K562 (cell line): ENCODE results near the gene CEP131. TPM values are rescaled to one million over a fixed set of nuclear protein-coding genes. Genes with fewer than 3 reads are reported as not detected.

Experiments
- ATAC-seq: fragments of 200-7000 bp; cut with Tn5 transposase; 3 replicates; pipeline ENCODE4 v1.9.1; 2020; ENCODE audit warnings: moderate library complexity
- BruUV-seq: library from RNA; stranded (reverse); fragments of 400-500 nt; replicated peaks from 2 replicates; lab custom pipeline; 2021; lab: Mats Ljungman, UMichigan
- CTCF ChIA-PET: fragments of 300-600 bp; formaldehyde crosslinking; extraction: SDS; loops from one replicate; lab custom pipeline; 2021; ENCODE audit warnings: low intra/inter-chr PET ratio; lab: Yijun Ruan, JAX
- POLR2A ChIA-PET: fragments of 300-600, 350-650 bp; sonication (Branson Sonifier 250); formaldehyde crosslinking; extraction: SDS; loops from one replicate; lab custom pipeline; 2021; ENCODE audit warnings: antibody characterized with exemption, inconsistent platforms; lab: Yijun Ruan, JAX
- DNase-seq, 4 experiments: peaks; one replicate each; pipeline versions ENCODE4 v3.0.0 to v3.0.0-alpha.2; 2011 to 2018; ENCODE audit warnings: low spot score in 3 of 4, mixed read lengths in 3 of 4; ENCODE audit errors: extremely low read depth in 1 of 4
- FAIRE-seq: peaks from 2 replicates; lab custom pipeline; 2011; peaks lifted over from hg19 to GRCh38; lab: Jason Lieb, UNC
- H2AFZ ChIP-seq: 2 replicates; pipeline ENCODE4 v1.6.0; 2011; ENCODE audit warnings: low read depth, low read length, control low read depth, inconsistent platforms
- H3K27ac ChIP-seq: fragments of 200-600 bp; 3 replicates; pipeline ENCODE4 v1.8.0; 2011; ENCODE audit warnings: low read depth, mild to moderate bottlenecking, control low read depth, inconsistent platforms, low read length, moderate library complexity, mixed read lengths; ENCODE audit errors: extremely low read depth
- H3K27me3 ChIP-seq, 2 experiments: fragments of 300-600 bp in 1 of 2; 2 replicates in 1 of 2; 3 replicates in 1 of 2; pipeline versions ENCODE4 v1.6.0 to v1.8.0; 2011; ENCODE audit warnings: inconsistent platforms in 2 of 2, low read length in 2 of 2, mild to moderate bottlenecking in 1 of 2, mixed read lengths in 1 of 2, moderate library complexity in 1 of 2; ENCODE audit not compliant: control insufficient read depth in 2 of 2, insufficient read depth in 2 of 2
- H3K36me3 ChIP-seq: fragments of 300-600 bp; 3 replicates; pipeline ENCODE4 v1.8.0; 2011; ENCODE audit warnings: mild to moderate bottlenecking, low read length, inconsistent platforms; ENCODE audit not compliant: control insufficient read depth, insufficient read depth
- H3K4me1 ChIP-seq, 2 experiments: fragments of 200-600 bp in 1 of 2; replicated peaks in 1 of 2; 2 replicates in 1 of 2; 3 replicates in 1 of 2; pipeline versions ENCODE4 v1.5.1 to v1.8.0; 2011; ENCODE audit warnings: inconsistent platforms in 2 of 2, low read length in 2 of 2, mild to moderate bottlenecking in 1 of 2, mixed read lengths in 1 of 2, moderate library complexity in 1 of 2; ENCODE audit not compliant: control insufficient read depth in 2 of 2, insufficient read depth in 2 of 2
- H3K4me2 ChIP-seq: 2 replicates; pipeline ENCODE4 v1.6.1; 2011; ENCODE audit warnings: low read length, control low read depth, inconsistent platforms, mixed read lengths; ENCODE audit not compliant: insufficient read depth
- H3K4me3 ChIP-seq: fragments of 200-600 bp; sonication (generic), shearing (Covaris generic); 2 replicates; pipeline ENCODE4 v1.5.1; 2016; ENCODE audit warnings: control low read depth, inconsistent platforms
- H3K79me2 ChIP-seq: fragments of 200-600 bp; 3 replicates; pipeline ENCODE4 v1.8.0; 2011; ENCODE audit warnings: low read length, inconsistent platforms; ENCODE audit not compliant: control insufficient read depth, insufficient read depth
- H3K9ac ChIP-seq, 2 experiments: 2 replicates each; pipeline versions ENCODE4 v1.6.0 to v1.6.1; 2011; ENCODE audit warnings: low read depth in 2 of 2, low read length in 2 of 2, control low read depth in 1 of 2, inconsistent platforms in 1 of 2, mild to moderate bottlenecking in 1 of 2, mixed read lengths in 1 of 2; ENCODE audit not compliant: insufficient read depth in 1 of 2
- H3K9me1 ChIP-seq: one replicate; pipeline ENCODE4 v1.6.0; 2011; ENCODE audit warnings: inconsistent platforms, mild to moderate bottlenecking, low read length, moderate library complexity; ENCODE audit not compliant: control insufficient read depth, insufficient read depth
- H3K9me3 ChIP-seq: replicated peaks from 2 replicates; pipeline ENCODE4 v1.5.1; 2011; ENCODE audit warnings: low read depth, low read length, inconsistent platforms; ENCODE audit not compliant: control insufficient read depth, insufficient read depth
- H4K20me1 ChIP-seq: replicated peaks from 2 replicates; pipeline ENCODE4 v1.6.1; 2011; ENCODE audit warnings: low read length, inconsistent platforms, mixed read lengths; ENCODE audit not compliant: control insufficient read depth, insufficient read depth
- CBFA2T3 ChIP-seq: fragments of 450-650 bp; IDR thresholded peaks from 2 replicates; pipeline ENCODE4 v1.6.1; 2017
- GATA2 ChIP-seq: sonication (generic); formaldehyde crosslinking; IDR thresholded peaks from 2 replicates; pipeline ENCODE4 v1.4.0; 2020; ENCODE audit warnings: mild to moderate bottlenecking, missing genetic modification reagents
- KLF6 ChIP-seq: fragments of 250-450 bp; sonication (Bioruptor Pico); IDR thresholded peaks from 2 replicates; pipeline ENCODE4 v1.4.0; 2020; ENCODE audit warnings: mild to moderate bottlenecking, moderate library complexity, borderline replicate concordance
- YBX1 ChIP-seq: fragments of 450-650 bp; IDR thresholded peaks from 2 replicates; pipeline ENCODE4 v1.7.1; 2016; ENCODE audit warnings: mild to moderate bottlenecking
- WGBS: fragments of 100-300 bp; shearing (Covaris generic); methylation state at CpG from one replicate; pipeline ENCODE4 v1.1.6; 2016; ENCODE audit warnings: low coverage, mixed read lengths; ENCODE audit not compliant: insufficient coverage; ENCODE audit errors: missing lambda C conversion rate; 5-methylcytosine and 5-hydroxymethylcytosine counted together
- in situ Hi-C: fragments of 300-500 bp; cut with MboI; formaldehyde crosslinking; loops from 4 replicates; pipeline ENCODE4 v1.15.0; 2018; ENCODE audit warnings: inconsistent platforms, mixed read lengths
- intact Hi-C: fragments of 100-400 bp; cut with micrococcal nuclease; formaldehyde crosslinking; loops from 2 replicates; pipeline ENCODE4 v1.14.2; 2022
- polyA plus RNA-seq, 8 experiments: library from polyadenylated mRNA; depleted of rRNA in 4 of 8; stranded (reverse) in 5 of 8; unstranded in 3 of 8; fragments of >200 nt; fragmentation: Nextera tagmentation in 2 of 8; fragmentation: Illumina TruSeq in 1 of 8; extraction: Ambion mirVana in 2 of 8; extraction: Trizol in 1 of 8; gene quantifications; 2 replicates each; pipeline versions ENCODE4 v1.2.1 to v1.2.3, GENCODE V29; 2011 to 2014; ENCODE audit warnings: inconsistent platforms in 1 of 8, missing spikeins in 1 of 8
- total RNA-seq, 7 experiments: library from RNA; depleted of rRNA in 6 of 7; stranded (reverse); fragments of >200 nt in 6 of 7; fragmentation: Illumina TruSeq in 2 of 7; extraction: Trizol in 2 of 7; gene quantifications; 2 replicates each; pipeline versions ENCODE4 v1.2.1 to v1.2.3, GENCODE V29; 2011 to 2021; ENCODE audit warnings: low replicate concordance in 1 of 7
- TF ChIP-seq, protein P1 (sequence below): fragments of 200-800 bp; sonication (Bioruptor generic); IDR thresholded peaks from 2 replicates; pipeline ENCODE4 v1.6.1; 2017; ENCODE audit warnings: missing genetic modification characterization, missing compliant biosample characterization

CEP131 gene
- total and polyA plus RNA-seq, 9 of the 15 experiments (the other 6 are each of a cell fraction or from before 2014, with no cell fraction given), result 0.24 to 21.2 (median 2.3) TPM

DNA sequence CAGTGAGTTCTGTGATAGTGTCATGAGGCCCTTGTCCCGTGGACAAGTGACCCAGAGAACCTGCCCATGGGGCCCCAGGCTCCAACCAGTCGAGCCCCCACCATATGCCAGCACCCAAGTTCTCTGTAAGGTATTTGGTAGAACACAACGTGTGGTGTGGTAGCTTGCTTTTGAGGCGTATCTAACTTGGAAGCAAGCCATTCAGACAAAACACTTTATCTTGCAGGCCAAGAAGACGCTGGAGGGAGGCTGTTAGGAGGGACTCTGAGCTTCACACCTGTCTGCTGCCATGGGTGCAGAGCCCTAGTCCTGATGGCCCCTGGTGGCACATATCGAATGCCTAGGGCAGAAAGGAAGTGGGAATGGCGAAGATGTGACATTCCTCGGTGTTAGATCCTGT is 18.0 kb upstream of the CEP131 start:
- H3K79me2 ChIP-seq, result peaks cover 34% of the 10 kb centered on the region
- ChIA-PET CTCF (interaction anchor here (0.7 to 2.0 kb wide), 3 partner anchors 98 to 139 kb away, joined by 3 to 17 read pairs (median 6); no protein-coding TSS in a partner anchor), POLR2A (interaction anchor here (0.6 to 1.1 kb wide), 4 partner anchors 8 to 196 kb away, joined by 3 to 5 read pairs (median 4); no protein-coding TSS in a partner anchor)
- H3K27me3 ChIP-seq, result no peaks in the 10 kb centered on the region
- H3K4me2 ChIP-seq, result no peak overlapping the region
- no peak overlapping the region; the same call in 1 of the 2 replicates for H3K4me3 ChIP-seq
- peaks cover 11% of the 10 kb centered on the region; the same call in 1 of the 2 replicates for H4K20me1 ChIP-seq
- peaks cover 2% of the 10 kb centered on the region for H3K9me1 ChIP-seq
- no peak overlapping the region for H2AFZ ChIP-seq
- WGBS, result 51% methylated on average over 8 of the region's 8 CpGs
- TF ChIP-seq, protein P1, sequence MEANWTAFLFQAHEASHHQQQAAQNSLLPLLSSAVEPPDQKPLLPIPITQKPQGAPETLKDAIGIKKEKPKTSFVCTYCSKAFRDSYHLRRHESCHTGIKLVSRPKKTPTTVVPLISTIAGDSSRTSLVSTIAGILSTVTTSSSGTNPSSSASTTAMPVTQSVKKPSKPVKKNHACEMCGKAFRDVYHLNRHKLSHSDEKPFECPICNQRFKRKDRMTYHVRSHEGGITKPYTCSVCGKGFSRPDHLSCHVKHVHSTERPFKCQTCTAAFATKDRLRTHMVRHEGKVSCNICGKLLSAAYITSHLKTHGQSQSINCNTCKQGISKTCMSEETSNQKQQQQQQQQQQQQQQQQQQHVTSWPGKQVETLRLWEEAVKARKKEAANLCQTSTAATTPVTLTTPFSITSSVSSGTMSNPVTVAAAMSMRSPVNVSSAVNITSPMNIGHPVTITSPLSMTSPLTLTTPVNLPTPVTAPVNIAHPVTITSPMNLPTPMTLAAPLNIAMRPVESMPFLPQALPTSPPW (CRISPR knock-in tag), result 0 out of 2 replicates have a peak, but pooled peaks have one; percentile 26
- no peak for TF ChIP-seq YBX1
- TF ChIP-seq GATA2 (CRISPR knock-in tag), result no peak
- TF ChIP-seq KLF6 (CRISPR knock-in tag), result no peak
- 0 out of 2 replicates have a peak, but pooled peaks have one; percentile 21 for TF ChIP-seq CBFA2T3
- intact Hi-C loops (loop anchor here (1.0 kb wide), 1 partner anchor 98 kb away; no protein-coding TSS in a partner anchor), in situ Hi-C loops (loop anchor here (25.0 kb wide), 1 partner anchor 103 kb away; no protein-coding TSS in a partner anchor)
- H3K27ac ChIP-seq, result no peak overlapping the region
- peaks cover 19% of the 10 kb centered on the region; the same call in 1 of the 3 replicates for H3K36me3 ChIP-seq
- ATAC-seq (no peak), DNase-seq (no peak), FAIRE-seq (peak; percentile 72)
- peak overlapping the region in 1 of 2 experiments; percentile 23; a peak in 1 of 4 replicates for H3K9ac ChIP-seq
- H3K9me3 ChIP-seq, result no peaks in the 10 kb centered on the region
- no TSS peak for BruUV-seq
- H3K4me1 ChIP-seq, result peaks cover 11 to 89% of the 10 kb centered on the region in 2 experiments
